Measurements from ENCODE around the gene LRRC34.

The LRRC34 gene
- long read RNA-seq, transcript LRRC34-201 (11 exons, 1,718 nt) = minor isoform, 10 of 105 reads
- long read RNA-seq, transcript LRRC34-207 (9 exons, 3,787 nt) = minor isoform, 14 of 105 reads
- long read RNA-seq, transcript LRRC34-204 (9 exons, 1,475 nt) = major isoform, 35 of 105 reads
- long read RNA-seq, partial matches to known transcripts = 21 of 105 reads
- long read RNA-seq, other reads (novel, unspliced or antisense) = 21 of 105 reads

GRCh38 chr3:169812332-169813235 is at the start of gene LRRC34, which contains the start of gene LRRIQ4:
Gene LRRC34, minus strand, starts transcription at chr3:169812904. Its CDS starts 356 bp downstream, at chr3:169812548.
Gene LRRIQ4, plus strand, starts transcription at chr3:169812870. Its CDS starts 9,052 bp downstream, at chr3:169821922.
- Histone ChIP-seq H3K27me3 (ENCODE audit: insufficient read depth, poor library complexity, severe bottlenecking) (no peaks in the 10 kb centered on the region), H3K27ac (replicated peaks) (peak within 1 kb of the TSS; percentile 93), H3K4me3 (replicated peaks; ENCODE audit: insufficient read depth, low read length) (peak within 1 kb of the TSS; percentile 79)
- peak; percentile 87 to 94 for DNase-seq (ENCODE audit: low read depth in 1 of 2, low spot score in 1 of 2)
- TF ChIP-seq POLR2AphosphoS5 (IDR thresholded peaks at IDR 0.05; ENCODE audit: low read depth) (peak; percentile 37), SPI1 (IDR thresholded peaks at IDR 0.05; ENCODE audit: borderline replicate concordance, low read depth) (no peak), CTCF (IDR thresholded peaks at IDR 0.05; ENCODE audit: insufficient read depth, low read length) (no peak)

GRCh38 chr3:169861871-169862270 is 49.2 kb upstream of the LRRC34 start:
- DNase-seq (ENCODE audit: low read depth in 1 of 2, low spot score in 1 of 2) = no peak
- TF ChIP-seq SPI1 (IDR thresholded peaks at IDR 0.05; ENCODE audit: borderline replicate concordance, low read depth) = no peak
- TF ChIP-seq CTCF (IDR thresholded peaks at IDR 0.05; ENCODE audit: insufficient read depth, low read length) = no peak
- no peak for TF ChIP-seq REST (IDR thresholded peaks at IDR 0.05; ENCODE audit: insufficient replicate concordance, low read depth)
- no peak for TF ChIP-seq GABPA (IDR thresholded peaks at IDR 0.05; ENCODE audit: low read depth)
- no peak for TF ChIP-seq POLR2AphosphoS5 (IDR thresholded peaks at IDR 0.05; ENCODE audit: low read depth)
- Histone ChIP-seq H3K4me3 (replicated peaks; ENCODE audit: insufficient read depth, low read length) (no peak overlapping the region), H3K27me3 (ENCODE audit: insufficient read depth, poor library complexity, severe bottlenecking) (no peaks in the 10 kb centered on the region), H3K27ac (replicated peaks) (no peak overlapping the region)

- no peak overlapping the region for H3K27ac ChIP-seq (replicated peaks)
- DNase-seq (ENCODE audit: low read depth in 1 of 2, low spot score in 1 of 2) = no peak
- no peak overlapping the region for H3K4me3 ChIP-seq (replicated peaks; ENCODE audit: insufficient read depth, low read length)
- no peaks in the 10 kb centered on the region for H3K27me3 ChIP-seq (ENCODE audit: insufficient read depth, poor library complexity, severe bottlenecking)
- TF ChIP-seq POLR2AphosphoS5 (IDR thresholded peaks at IDR 0.05; ENCODE audit: low read depth) = no peak
- TF ChIP-seq SPI1 (IDR thresholded peaks at IDR 0.05; ENCODE audit: borderline replicate concordance, low read depth) = no peak
- no peak for TF ChIP-seq GABPA (IDR thresholded peaks at IDR 0.05; ENCODE audit: low read depth)
- TF ChIP-seq CTCF (IDR thresholded peaks at IDR 0.05; ENCODE audit: insufficient read depth, low read length) = no peak
- no peak for TF ChIP-seq REST (IDR thresholded peaks at IDR 0.05; ENCODE audit: insufficient replicate concordance, low read depth)
These were observed 45.1 kb upstream of the LRRC34 start for GRCh38 chr3:169857811-169858210.
